Liver (tissue), 9 donors: Measurements from ENCODE around the gene BATF. TPM values are rescaled to one million over a fixed set of nuclear protein-coding genes. Genes with fewer than 3 reads are reported as not detected.

Experiments
- DNase-seq: peaks from one replicate; pipeline ENCODE4 v3.0.0-alpha.2; 2017; ENCODE audit warnings: low spot score
- H3K27ac ChIP-seq, 2 donors: one replicate each; pipeline ENCODE4 v1.7.0; 2013; ENCODE audit warnings: inconsistent platforms in 2 of 2, low read length in 2 of 2, control low read depth in 1 of 2, low read depth in 1 of 2, mild to moderate bottlenecking in 1 of 2
- H3K27me3 ChIP-seq, 4 donors: one replicate each; pipeline versions ENCODE4 v1.6.1 to v1.7.0; 2013; ENCODE audit warnings: low read length in 3 of 4, inconsistent platforms in 1 of 4, mild to moderate bottlenecking in 1 of 4, moderate library complexity in 1 of 4; ENCODE audit not compliant: control insufficient read depth in 4 of 4, insufficient read depth in 4 of 4
- H3K36me3 ChIP-seq, 4 donors: one replicate each; pipeline versions ENCODE4 v1.6.1 to v1.7.0; 2013; ENCODE audit warnings: low read length in 3 of 4, mild to moderate bottlenecking in 3 of 4, low read depth in 1 of 4, moderate library complexity in 1 of 4; ENCODE audit not compliant: control insufficient read depth in 4 of 4, insufficient read depth in 3 of 4
- H3K4me1 ChIP-seq, 4 donors: one replicate each; pipeline versions ENCODE4 v1.6.1 to v1.7.0; 2013; ENCODE audit warnings: low read length in 3 of 4, mild to moderate bottlenecking in 3 of 4, moderate library complexity in 1 of 4; ENCODE audit not compliant: control insufficient read depth in 4 of 4, insufficient read depth in 4 of 4
- H3K4me3 ChIP-seq, 3 donors: one replicate each; pipeline versions ENCODE4 v1.6.1 to v1.7.0; 2013; ENCODE audit warnings: low read length in 3 of 3, control low read depth in 1 of 3, low read depth in 1 of 3, mild to moderate bottlenecking in 1 of 3
- H3K9ac ChIP-seq, 2 donors: one replicate each; pipeline ENCODE4 v1.7.0; 2013; ENCODE audit warnings: low read length in 2 of 2, mild to moderate bottlenecking in 2 of 2, moderate library complexity in 2 of 2, control low read depth in 1 of 2, low read depth in 1 of 2
- H3K9me3 ChIP-seq, 4 donors: one replicate each; pipeline versions ENCODE4 v1.6.1 to v1.7.0; 2013; ENCODE audit warnings: low read length in 3 of 4; ENCODE audit not compliant: control insufficient read depth in 4 of 4
- ATF3 ChIP-seq: IDR thresholded peaks from 2 replicates; pipeline ENCODE4 v1.6.1; 2016; ENCODE audit warnings: antibody characterized with exemption
- CTCF ChIP-seq: fragments of 150-350 bp; IDR thresholded peaks from 2 replicates; pipeline ENCODE4 v1.5.1; 2017; ENCODE audit warnings: improper control_type of control experiment, low read depth, low read length; ENCODE audit not compliant: missing input control
- EGR1 ChIP-seq, 2 donors: IDR thresholded peaks; 2 replicates each; pipeline ENCODE4 v1.6.1; 2016 to 2018; ENCODE audit warnings: antibody characterized with exemption in 2 of 2, low read depth in 2 of 2
- FOXA1 ChIP-seq: IDR thresholded peaks from 2 replicates; pipeline ENCODE4 v1.6.1; 2016; ENCODE audit warnings: antibody characterized with exemption
- FOXA2 ChIP-seq: IDR thresholded peaks from 2 replicates; pipeline ENCODE4 v1.6.1; 2016; ENCODE audit warnings: antibody characterized with exemption
- GABPA ChIP-seq, 2 donors: IDR thresholded peaks in 1 of 2; conservative IDR thresholded peaks in 1 of 2; 2 replicates each; pipeline ENCODE4 v1.6.1; 2016; ENCODE audit warnings: antibody characterized with exemption in 2 of 2, mild to moderate bottlenecking in 1 of 2, moderate library complexity in 1 of 2
- HNF4A ChIP-seq, 2 donors: conservative IDR thresholded peaks; 2 replicates each; pipeline ENCODE4 v1.6.1; 2016; ENCODE audit warnings: antibody characterized with exemption in 2 of 2, mild to moderate bottlenecking in 2 of 2
- HNF4G ChIP-seq: IDR thresholded peaks from 2 replicates; pipeline ENCODE4 v1.6.1; 2016; ENCODE audit warnings: antibody characterized with exemption
- JUND ChIP-seq, 2 donors: IDR thresholded peaks; 2 replicates each; pipeline ENCODE4 v1.6.1; 2016; ENCODE audit warnings: antibody characterized with exemption in 2 of 2
- NR2F2 ChIP-seq: IDR thresholded peaks from 2 replicates; pipeline ENCODE4 v1.6.1; 2016; ENCODE audit warnings: antibody characterized with exemption
- RAD21 ChIP-seq, 2 donors: IDR thresholded peaks; 2 replicates each; pipeline ENCODE4 v1.6.1; 2016; ENCODE audit warnings: antibody characterized with exemption in 2 of 2, mild to moderate bottlenecking in 2 of 2
- REST ChIP-seq: IDR thresholded peaks from 2 replicates; pipeline ENCODE4 v1.6.1; 2016; ENCODE audit warnings: antibody characterized with exemption, mild to moderate bottlenecking
- RXRA ChIP-seq, 2 donors: IDR thresholded peaks; 2 replicates each; pipeline ENCODE4 v1.6.1; 2017 to 2018; ENCODE audit warnings: antibody characterized with exemption in 2 of 2, mild to moderate bottlenecking in 1 of 2
- SP1 ChIP-seq: IDR thresholded peaks from 2 replicates; pipeline ENCODE4 v1.6.1; 2018; ENCODE audit warnings: antibody characterized with exemption, mild to moderate bottlenecking
- TAF1 ChIP-seq: conservative IDR thresholded peaks from 2 replicates; pipeline ENCODE4 v1.6.1; 2016; ENCODE audit warnings: antibody characterized with exemption, mild to moderate bottlenecking
- YY1 ChIP-seq: IDR thresholded peaks from 2 replicates; pipeline ENCODE4 v1.6.1; 2016; ENCODE audit warnings: antibody characterized with exemption, mild to moderate bottlenecking
- ZBTB33 ChIP-seq: IDR thresholded peaks from 2 replicates; pipeline ENCODE4 v1.6.1; 2016; ENCODE audit warnings: antibody characterized with exemption
- WGBS: extraction: QIAGEN DNeasy Blood & Tissue Kit; methylation state at CpG from one replicate; pipeline ENCODE4 v1.1.7; 2013; 5-methylcytosine and 5-hydroxymethylcytosine counted together
- polyA plus RNA-seq, 2 donors: library from polyadenylated mRNA; stranded (reverse) in 1 of 2; unstranded in 1 of 2; fragments of 200-250 nt in 1 of 2; fragments of >200 nt in 1 of 2; fragmentation: Nextera tagmentation in 1 of 2; extraction: Ambion mirVana in 1 of 2; gene quantifications; one replicate each; pipeline versions ENCODE4 v1.2.1 to v1.2.3, GENCODE V29; 2013 to 2015
- total RNA-seq, 2 donors: library from RNA; depleted of rRNA; stranded (reverse); fragments of >200 nt; gene quantifications; one replicate each; pipeline ENCODE4 v1.2.3, GENCODE V29; 2014
- TF ChIP-seq, protein P1 (sequence below): IDR thresholded peaks from 2 replicates; pipeline ENCODE4 v1.6.1; 2016; ENCODE audit warnings: antibody characterized with exemption
- donor health status: healthy.
- donor health status: healthy.
- donor health status: healthy.
- donor health status: healthy.
- donor health status: healthy.

The BATF gene
- total and polyA plus RNA-seq, 4 donors, result 0.77 to 2.1 (median 1.0) TPM

GRCh38 chr14:75539561-75540478 lies 17.6 kb downstream of the BATF start:
- no peak overlapping the region for H3K9ac ChIP-seq
- H3K36me3 ChIP-seq, result no peaks in the 10 kb centered on the region
- TF ChIP-seq SP1 (no peak), HNF4A (conservative IDR thresholded peaks at IDR 0.05) (peak in 1 of 2 donors; percentile 5), ATF3 (no peak)
- H3K9me3 ChIP-seq, result no peaks in the 10 kb centered on the region
- no peaks in the 10 kb centered on the region for H3K27me3 ChIP-seq
- no peak overlapping the region for H3K4me3 ChIP-seq
- 72% methylated on average over 17 of the region's 17 CpGs for WGBS
- H3K4me1 ChIP-seq, result peaks cover 0 to 13% (median 1%) of the 10 kb centered on the region in 4 donors
- no peak overlapping the region for H3K27ac ChIP-seq
- DNase-seq, result no peak

- no peak for TF ChIP-seq EGR1 (IDR thresholded peaks at IDR 0.05; ENCODE audit: low read depth in 2 of 2)
- TF ChIP-seq REST, result no peak
- TF ChIP-seq GABPA (IDR thresholded peaks at IDR 0.05 in 1 of 2, conservative IDR thresholded peaks at IDR 0.05 in 1 of 2), result no peak
- no peak for TF ChIP-seq HNF4A (conservative IDR thresholded peaks at IDR 0.05)
- no peak for TF ChIP-seq FOXA2
- no peak for TF ChIP-seq YY1
- TF ChIP-seq RAD21 (IDR thresholded peaks at IDR 0.05), result no peak
- TF ChIP-seq ZBTB33, result no peak
- TF ChIP-seq ATF3, result no peak
- TF ChIP-seq SP1, result no peak
- no peak for TF ChIP-seq JUND (IDR thresholded peaks at IDR 0.05)
- TF ChIP-seq TAF1, result no peak
- no peak for TF ChIP-seq HNF4G
- TF ChIP-seq, protein P1, sequence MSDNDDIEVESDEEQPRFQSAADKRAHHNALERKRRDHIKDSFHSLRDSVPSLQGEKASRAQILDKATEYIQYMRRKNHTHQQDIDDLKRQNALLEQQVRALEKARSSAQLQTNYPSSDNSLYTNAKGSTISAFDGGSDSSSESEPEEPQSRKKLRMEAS, result no peak
- no peak for TF ChIP-seq FOXA1
- TF ChIP-seq RXRA (IDR thresholded peaks at IDR 0.05), result no peak
- no peak for TF ChIP-seq NR2F2
- TF ChIP-seq CTCF, result no peak
- H3K4me1 ChIP-seq, result peaks cover 0 to 9% (median 1%) of the 10 kb centered on the region in 4 donors
- H3K27ac ChIP-seq, result no peak overlapping the region
- no peak overlapping the region for H3K9ac ChIP-seq
- no peak for DNase-seq
- no peaks in the 10 kb centered on the region for H3K9me3 ChIP-seq
- no peaks in the 10 kb centered on the region for H3K27me3 ChIP-seq
- no peak overlapping the region for H3K4me3 ChIP-seq
- WGBS, result 77% methylated on average over 7 of the region's 7 CpGs
- no peaks in the 10 kb centered on the region for H3K36me3 ChIP-seq
Observed at GRCh38 chr14:75540479-75540851, 18.2 kb downstream of the BATF start.
